Activated naive CD4-positive, alpha-beta T cell treated with anti-CD3 and anti-CD28 coated beads for 36 hours (primary cell): ENCODE measurements around the gene CPA4. TPM values are rescaled to one million over a fixed set of nuclear protein-coding genes. Genes with fewer than 3 reads are reported as not detected.

Source experiments
- CTCF ChIA-PET: fragments of 350-600 bp; sonication (Branson Sonifier 250); formaldehyde crosslinking; loops from one replicate; lab custom pipeline; 2021; ENCODE audit warnings: antibody characterized with exemption; lab: Charles Lee
- DNase-seq: peaks from one replicate; pipeline ENCODE4 v3.0.0-alpha.2; 2020
- H3K27ac Mint-ChIP-seq: one replicate; pipeline ENCODE4 v1.8.0; 2021; ENCODE audit warnings: mild to moderate bottlenecking, mixed read lengths
- H3K27me3 Mint-ChIP-seq: one replicate; pipeline ENCODE4 v1.8.0; 2021; ENCODE audit warnings: low read depth, mixed read lengths
- H3K36me3 Mint-ChIP-seq: one replicate; pipeline ENCODE4 v1.8.0; 2021; ENCODE audit warnings: low read depth, mixed read lengths
- H3K4me1 Mint-ChIP-seq: one replicate; pipeline ENCODE4 v1.8.0; 2021; ENCODE audit warnings: low read depth, mixed read lengths
- H3K4me3 Mint-ChIP-seq: one replicate; pipeline ENCODE4 v1.8.0; 2021; ENCODE audit warnings: mild to moderate bottlenecking, moderate library complexity, mixed read lengths
- H3K9me3 Mint-ChIP-seq: one replicate; pipeline ENCODE4 v1.8.0; 2021; ENCODE audit warnings: mixed read lengths
- intact Hi-C: fragments of 100-400 bp; cut with micrococcal nuclease; formaldehyde crosslinking; loops from one replicate; pipeline ENCODE4 v1.15.1; 2023
- total RNA-seq, 2 experiments: library from RNA; stranded (reverse); gene quantifications; one replicate each; pipeline ENCODE4 v1.2.3, GENCODE V29; 2021

CPA4 gene
- total RNA-seq, 2 experiments from 2014 or later, result not detected

- intact Hi-C loops, result loop anchor here (5.0 kb wide), 1 partner anchor 77 kb away; the partner anchor contains the start of gene CEP41
- Mint-ChIP-seq H3K4me3 (no peak overlapping the region), H3K27ac (no peak overlapping the region)
These were observed 72.8 kb downstream of the CPA4 start for GRCh38 chr7:130365511-130366441.

GRCh38 chr7:130366564-130366963 lies 73.6 kb downstream of the CPA4 start:
- CTCF ChIA-PET, result no interaction called here
- intact Hi-C loops, result loop anchor here (5.0 kb wide), 1 partner anchor 76 kb away; the partner anchor contains the start of gene CEP41
- Mint-ChIP-seq H3K27me3 (no peaks in the 10 kb centered on the region), H3K4me1 (peaks cover 30% of the 10 kb centered on the region), H3K36me3 (peaks cover 1% of the 10 kb centered on the region), H3K4me3 (no peak overlapping the region), H3K27ac (no peak overlapping the region), H3K9me3 (no peaks in the 10 kb centered on the region)
- no peak for DNase-seq

More at GRCh38 chr7:130365511-130366441, 72.8 kb downstream of the CPA4 start:
- peaks cover 1% of the 10 kb centered on the region for H3K36me3 Mint-ChIP-seq
- CTCF ChIA-PET, result no interaction called here
- no peaks in the 10 kb centered on the region for H3K27me3 Mint-ChIP-seq
- no peak for DNase-seq
- H3K4me1 Mint-ChIP-seq, result peaks cover 30% of the 10 kb centered on the region
- no peaks in the 10 kb centered on the region for H3K9me3 Mint-ChIP-seq

GRCh38 chr7:130367088-130367755 lies 74.3 kb downstream of the CPA4 start:
- Mint-ChIP-seq H3K9me3 (no peaks in the 10 kb centered on the region), H3K27me3 (no peaks in the 10 kb centered on the region), H3K27ac (peak overlapping the region; percentile 5), H3K4me1 (peaks cover 30% of the 10 kb centered on the region), H3K4me3 (peak overlapping the region; percentile 32), H3K36me3 (peaks cover 1% of the 10 kb centered on the region)
- CTCF ChIA-PET, result no interaction called here
- peak; percentile 50 for DNase-seq
- intact Hi-C loops, result loop anchor here (5.0 kb wide), 1 partner anchor 75 kb away; the partner anchor contains the start of gene CEP41

- no peak overlapping the region for H3K4me3 Mint-ChIP-seq
- H3K27ac Mint-ChIP-seq, result no peak overlapping the region
- intact Hi-C loops, result loop anchor here (5.0 kb wide), 1 partner anchor 74 kb away; the partner anchor contains the start of gene CEP41
- CTCF ChIA-PET, result no interaction called here
- H3K4me1 Mint-ChIP-seq, result peaks cover 30% of the 10 kb centered on the region
- H3K36me3 Mint-ChIP-seq, result peaks cover 1% of the 10 kb centered on the region
- no peaks in the 10 kb centered on the region for H3K9me3 Mint-ChIP-seq
- no peaks in the 10 kb centered on the region for H3K27me3 Mint-ChIP-seq
- no peak for DNase-seq
These were observed 75.1 kb downstream of the CPA4 start for GRCh38 chr7:130367836-130368746.

GRCh38 chr7:130369110-130369711 lies 76.2 kb downstream of the CPA4 start:
- H3K36me3 Mint-ChIP-seq, result peaks cover 1% of the 10 kb centered on the region
- no peaks in the 10 kb centered on the region for H3K27me3 Mint-ChIP-seq
- DNase-seq, result peak; percentile 34
- H3K4me1 Mint-ChIP-seq, result peaks cover 26% of the 10 kb centered on the region
- no peak overlapping the region for H3K4me3 Mint-ChIP-seq
- no peaks in the 10 kb centered on the region for H3K9me3 Mint-ChIP-seq
- intact Hi-C loops, result loop anchor here (5.0 kb wide), 1 partner anchor 73 kb away; the partner anchor contains the start of gene CEP41
- no peak overlapping the region for H3K27ac Mint-ChIP-seq
- CTCF ChIA-PET, result no interaction called here

- no peak overlapping the region for H3K27ac Mint-ChIP-seq
- no peaks in the 10 kb centered on the region for H3K27me3 Mint-ChIP-seq
- no peak for DNase-seq
- H3K4me3 Mint-ChIP-seq, result no peak overlapping the region
- no peaks in the 10 kb centered on the region for H3K9me3 Mint-ChIP-seq
- intact Hi-C loops, result loop anchor here (5.0 kb wide), 1 partner anchor 72 kb away; the partner anchor contains the start of gene CEP41
- H3K36me3 Mint-ChIP-seq, result peaks cover 1% of the 10 kb centered on the region
- CTCF ChIA-PET, result no interaction called here
- H3K4me1 Mint-ChIP-seq, result peaks cover 26% of the 10 kb centered on the region
These were observed 77.0 kb downstream of the CPA4 start for GRCh38 chr7:130369831-130370550.

- H3K27ac Mint-ChIP-seq, result no peak overlapping the region
- H3K36me3 Mint-ChIP-seq, result peaks cover 1% of the 10 kb centered on the region
- H3K4me3 Mint-ChIP-seq, result no peak overlapping the region
- H3K27me3 Mint-ChIP-seq, result no peaks in the 10 kb centered on the region
- DNase-seq, result no peak
- peaks cover 25% of the 10 kb centered on the region for H3K4me1 Mint-ChIP-seq
- CTCF ChIA-PET, result interaction anchor here (0.5 to 0.6 kb wide), 2 partner anchors 50 to 71 kb away, joined by 4 to 5 read pairs; no protein-coding TSS in a partner anchor
- H3K9me3 Mint-ChIP-seq, result peaks cover 1% of the 10 kb centered on the region
- intact Hi-C loops, result no loop called here
These were observed 78.1 kb downstream of the CPA4 start for GRCh38 chr7:130371046-130371445.

- intact Hi-C loops, result no loop called here
- Mint-ChIP-seq H3K4me1 (peaks cover 14% of the 10 kb centered on the region), H3K9me3 (peaks cover 11% of the 10 kb centered on the region), H3K27ac (no peak overlapping the region), H3K36me3 (peaks cover 2% of the 10 kb centered on the region), H3K27me3 (no peaks in the 10 kb centered on the region), H3K4me3 (no peak overlapping the region)
- no peak for DNase-seq
- CTCF ChIA-PET, result interaction anchor here (0.5 kb wide), 1 partner anchor 137 kb away, joined by 7 read pairs; no protein-coding TSS in a partner anchor
These were observed 79.6 kb downstream of the CPA4 start for GRCh38 chr7:130372402-130373165.
